GM18502 (cell line): Measurements from ENCODE around the gene CDK2.
A peak's percentile ranks its signal among the peaks of the same experiment; 100 is the strongest.
"Not testable (repeated sequence)": the region's sequence is repeated elsewhere in the genome, so short reads cannot be mapped to it uniquely, and the experiment has no call there.

Experiments
- ATAC-seq: cut with Tn5 transposase; IDR thresholded peaks from one replicate; pipeline ENCODE4 v1.9.1; 2021; ENCODE audit warnings: mild to moderate bottlenecking; ENCODE audit not compliant: unreplicated experiment, poor library complexity

The CDK2 gene

DNA sequence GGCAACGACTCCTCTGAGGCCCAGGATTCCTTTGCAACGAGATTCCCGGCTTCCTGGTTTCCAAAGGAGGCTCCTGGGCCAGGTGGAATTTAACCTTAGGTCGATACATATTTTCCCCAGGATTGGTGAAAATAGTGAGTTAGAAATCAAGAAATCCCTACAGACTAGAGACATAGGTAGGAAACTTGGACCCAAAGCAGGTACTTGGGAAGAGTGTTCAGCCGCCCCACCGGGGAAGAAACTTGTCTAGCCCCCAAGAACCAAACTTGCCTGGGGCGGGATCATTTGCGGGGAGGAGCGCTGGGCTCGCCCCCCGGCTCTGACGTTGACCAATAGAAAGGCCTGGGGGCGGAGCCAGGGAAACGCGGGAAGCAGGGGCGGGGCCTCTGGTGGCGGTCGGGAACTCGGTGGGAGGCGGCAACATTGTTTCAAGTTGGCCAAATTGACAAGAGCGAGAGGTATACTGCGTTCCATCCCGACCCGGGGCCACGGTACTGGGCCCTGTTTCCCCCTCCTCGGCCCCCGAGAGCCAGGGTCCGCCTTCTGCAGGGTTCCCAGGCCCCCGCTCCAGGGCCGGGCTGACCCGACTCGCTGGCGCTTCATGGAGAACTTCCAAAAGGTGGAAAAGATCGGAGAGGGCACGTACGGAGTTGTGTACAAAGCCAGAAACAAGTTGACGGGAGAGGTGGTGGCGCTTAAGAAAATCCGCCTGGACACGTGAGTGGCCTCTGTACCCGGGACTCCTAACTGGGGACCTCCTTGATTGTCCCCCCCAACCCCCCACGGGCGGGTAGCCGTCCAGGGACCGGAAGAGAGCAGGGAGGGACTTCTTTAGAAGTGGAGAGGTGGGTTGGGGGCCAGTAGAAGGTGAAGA is at the start of gene CDK2:
Gene CDK2 (plus strand): TSS at position 423 of the 874 bp plus-strand sequence. CDS start 179 bp downstream, at position 602.
- ATAC-seq, result peak; percentile 93

- not testable (repeated sequence) for ATAC-seq
These were observed 47.6 kb upstream of the CDK2 start for GRCh38 chr12:55919032-55919431.

GRCh38 chr12:55922126-55922525 is 44.5 kb upstream of the CDK2 start:
- ATAC-seq, result no peak

- not testable (repeated sequence) for ATAC-seq
These were observed 43.0 kb upstream of the CDK2 start for GRCh38 chr12:55923648-55924047.

DNA sequence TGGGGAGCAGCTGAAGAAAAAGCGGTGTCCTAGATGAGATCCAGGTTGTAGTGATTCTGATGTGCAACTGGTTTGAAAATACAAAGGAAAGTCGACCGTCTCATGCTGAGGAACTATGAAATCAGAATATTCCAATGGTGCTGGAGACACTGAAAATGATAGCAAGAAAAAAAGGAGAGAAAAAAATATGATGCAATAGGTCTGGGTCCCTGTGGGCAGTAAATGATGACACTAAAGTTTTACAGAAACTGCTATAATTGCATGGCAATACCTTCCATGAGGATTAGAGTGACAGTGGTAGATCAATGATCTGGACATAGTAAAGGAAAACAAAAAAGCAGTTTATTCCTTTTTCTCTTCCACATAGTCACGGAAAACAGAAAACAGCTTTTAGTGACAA is 41.3 kb upstream of the CDK2 start:
- ATAC-seq, result no peak

DNA sequence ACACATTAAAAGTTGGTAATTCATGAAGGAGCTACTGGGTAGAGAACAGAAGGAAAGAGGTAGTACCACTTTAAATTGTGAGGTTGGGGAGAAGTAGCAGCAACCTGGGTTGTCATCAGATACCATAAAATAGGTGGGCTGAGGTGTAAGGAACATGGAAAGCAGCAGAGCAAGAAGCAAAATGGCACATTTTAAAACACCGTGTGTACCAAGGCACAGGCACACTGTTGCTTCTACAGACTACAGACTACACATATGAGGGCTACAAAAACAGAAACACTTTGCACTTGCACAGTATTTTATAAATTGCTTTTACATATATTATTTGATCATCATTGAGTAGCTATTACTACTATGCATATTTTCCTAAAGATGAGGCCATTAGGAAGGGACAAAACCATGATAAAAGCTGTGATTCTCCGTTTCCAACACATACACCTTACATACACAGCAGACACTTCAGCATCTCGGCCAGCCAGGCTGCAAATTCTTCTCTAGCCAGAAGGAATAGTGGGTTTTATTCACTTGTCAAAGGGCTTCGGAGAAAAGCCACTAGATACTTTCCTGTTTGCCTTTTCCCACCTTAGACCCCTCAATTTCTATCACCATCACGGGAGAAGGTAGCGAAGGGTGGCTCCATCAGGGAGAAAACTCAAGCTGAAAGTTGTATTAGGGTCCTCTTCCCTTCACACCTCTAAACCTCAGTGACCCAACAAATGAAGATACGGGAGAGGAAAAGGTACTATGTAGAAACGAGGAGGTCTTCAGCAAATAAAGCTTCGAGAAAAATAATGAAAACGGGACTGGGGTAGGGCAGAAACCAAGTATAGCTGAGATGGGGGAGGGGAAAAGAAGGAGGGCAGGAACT is 40.5 kb upstream of the CDK2 start:
- ATAC-seq, result no peak

DNA sequence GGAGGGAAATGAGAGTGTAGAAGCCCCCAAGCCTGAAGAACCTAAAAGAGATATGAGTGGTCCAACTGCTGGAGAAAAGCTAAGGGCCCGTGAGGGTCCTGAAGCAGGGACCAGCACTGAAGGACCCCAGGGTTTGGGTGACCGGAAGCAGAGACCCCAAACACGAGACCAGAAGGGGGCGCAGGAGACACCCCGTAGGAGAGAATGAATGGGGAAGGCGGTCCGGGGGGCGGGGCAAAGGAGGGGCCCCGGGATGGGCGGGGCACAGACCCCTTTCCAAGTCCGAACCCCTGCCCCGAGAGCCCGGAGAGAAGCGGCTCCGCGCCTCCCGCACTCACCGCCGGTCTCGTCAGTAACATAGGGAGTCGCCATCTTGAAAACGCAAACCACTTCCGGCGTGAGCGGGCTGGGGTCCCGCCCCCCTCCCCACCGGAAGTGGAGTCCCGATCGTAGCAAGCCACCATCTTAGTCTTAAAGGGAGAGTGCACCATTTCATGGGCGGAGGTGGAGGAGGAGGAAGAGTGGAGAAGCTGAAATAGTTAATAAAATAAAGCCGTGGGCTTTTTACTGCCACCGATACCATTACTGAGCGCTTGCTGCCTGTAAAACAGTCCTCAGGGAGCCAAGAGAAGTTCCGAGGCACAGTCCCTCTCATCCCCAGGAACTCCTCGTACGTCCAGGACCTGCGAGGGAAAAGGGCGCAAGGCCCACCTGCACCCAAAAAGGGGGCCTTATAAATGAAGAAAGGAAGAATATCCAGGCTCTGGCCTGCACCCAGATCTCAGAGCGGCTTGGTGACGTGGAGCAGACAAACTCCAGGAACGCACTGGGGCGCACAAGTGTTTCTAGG is 39.7 kb upstream of the CDK2 start:
- ATAC-seq, result peak; percentile 54

GRCh38 chr12:55927588-55928502 is 38.8 kb upstream of the CDK2 start, which contains the start of gene PYM1:
Gene PYM1, minus strand, starts transcription at chr12:55927894. Its CDS starts 133 bp downstream, at chr12:55927761.
- ATAC-seq, result peak; percentile 35

GRCh38 chr12:55929306-55929791 is 37.3 kb upstream of the CDK2 start:
- ATAC-seq, result peak; percentile 45

DNA sequence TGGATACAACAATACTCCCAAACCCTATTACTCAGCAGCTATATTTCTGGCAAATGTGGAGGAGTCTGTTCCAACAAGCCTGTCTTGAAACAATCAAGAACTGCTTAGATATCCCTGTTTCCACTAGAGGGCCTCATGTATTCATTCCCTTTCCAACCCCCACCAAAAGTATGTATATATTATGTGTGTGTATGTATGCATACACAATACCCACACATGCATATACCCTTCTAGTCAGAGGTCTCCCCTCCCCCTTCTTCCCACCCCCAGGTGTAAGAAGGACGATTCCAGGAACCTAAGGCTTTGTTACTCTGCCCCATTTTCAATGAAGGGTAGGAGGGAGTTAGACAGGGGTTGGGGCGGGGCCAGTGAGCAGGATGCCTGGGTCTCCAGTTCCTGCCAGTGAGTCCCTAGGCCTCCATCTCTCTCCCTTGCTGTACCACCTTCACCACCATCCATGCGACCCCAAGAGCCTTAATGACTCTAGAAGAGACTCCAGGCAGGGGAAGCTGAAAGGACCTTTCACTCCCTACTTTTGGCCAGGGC is 35.8 kb upstream of the CDK2 start, which contains the start of gene DGKA:
Gene DGKA (plus strand): TSS at position 392 of the 546 bp plus-strand sequence. CDS start 5,342 bp downstream, outside the sequence.
- ATAC-seq, result no peak

DNA sequence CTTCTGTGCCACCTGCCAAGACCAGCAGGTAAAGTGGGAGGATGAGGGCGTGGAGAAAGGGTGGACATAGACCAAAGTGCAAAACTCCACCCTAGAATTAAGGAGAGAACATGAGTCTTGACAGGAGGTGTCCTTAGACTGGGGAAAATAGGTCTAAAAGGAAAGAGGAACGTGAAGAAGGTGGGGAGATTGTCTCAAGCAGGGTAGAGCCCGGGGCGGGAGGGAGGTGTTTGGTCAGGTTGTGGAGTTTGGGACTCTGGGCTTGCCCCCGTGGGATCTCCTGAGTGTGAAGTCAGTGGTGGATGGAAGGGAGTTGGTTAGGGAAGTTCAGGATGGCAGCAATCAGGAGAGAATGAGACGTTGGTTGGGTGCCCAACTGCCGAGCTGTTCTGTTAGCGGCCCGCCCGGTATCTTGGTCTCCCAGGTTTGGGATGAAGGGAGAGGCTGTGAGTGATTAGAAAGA is 35.3 kb upstream of the CDK2 start:
- no peak for ATAC-seq

- ATAC-seq, result no peak
These were observed 34.7 kb upstream of the CDK2 start for GRCh38 chr12:55931780-55932550.

DNA sequence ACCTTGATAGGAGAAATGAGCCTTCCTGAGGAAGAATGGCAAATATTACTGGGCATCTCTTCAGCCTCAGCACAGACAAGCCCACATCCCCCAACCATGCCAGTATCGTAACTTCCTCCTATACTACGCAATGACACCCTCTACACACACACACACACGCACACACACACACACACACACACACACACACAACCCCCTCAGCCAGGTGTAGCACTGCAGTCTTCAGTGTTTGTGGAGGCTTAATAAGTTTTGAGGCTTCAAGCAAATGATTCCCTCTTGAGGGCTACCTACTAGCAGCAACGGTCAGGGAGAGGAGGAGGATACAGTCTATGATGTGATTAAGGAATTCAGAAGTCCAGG is 34.1 kb upstream of the CDK2 start:
- no peak for ATAC-seq

DNA sequence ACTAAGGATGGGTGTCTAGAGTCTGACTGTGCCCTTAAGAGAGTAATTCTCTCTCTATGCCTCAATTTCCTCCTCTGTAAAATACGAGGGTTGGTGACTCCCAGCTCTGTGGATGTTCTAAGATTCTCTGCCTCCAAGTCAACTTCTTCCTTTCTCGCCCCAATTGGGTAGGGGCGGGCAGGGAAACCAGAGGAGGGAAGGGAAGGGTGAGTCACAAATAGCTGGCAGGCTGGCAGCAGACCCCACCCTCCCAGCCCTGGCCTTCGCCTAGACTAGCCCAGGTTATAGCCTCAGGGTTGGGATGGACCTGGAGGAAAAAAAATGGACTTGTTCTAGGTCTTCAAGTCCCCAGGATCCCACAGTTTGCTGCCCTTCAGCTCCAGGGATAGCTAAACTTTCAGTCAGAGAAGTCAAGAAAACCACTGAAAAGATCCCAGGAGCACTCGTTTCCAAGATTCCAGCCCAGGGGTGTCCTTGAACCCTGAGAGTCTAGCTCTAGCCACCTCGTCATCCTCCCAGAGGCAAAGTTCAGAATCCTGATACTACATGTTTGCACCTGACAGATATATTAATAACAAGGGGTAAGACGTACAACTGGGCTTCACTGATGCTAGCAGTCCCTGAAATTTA is 33.3 kb upstream of the CDK2 start:
- ATAC-seq, result no peak

DNA sequence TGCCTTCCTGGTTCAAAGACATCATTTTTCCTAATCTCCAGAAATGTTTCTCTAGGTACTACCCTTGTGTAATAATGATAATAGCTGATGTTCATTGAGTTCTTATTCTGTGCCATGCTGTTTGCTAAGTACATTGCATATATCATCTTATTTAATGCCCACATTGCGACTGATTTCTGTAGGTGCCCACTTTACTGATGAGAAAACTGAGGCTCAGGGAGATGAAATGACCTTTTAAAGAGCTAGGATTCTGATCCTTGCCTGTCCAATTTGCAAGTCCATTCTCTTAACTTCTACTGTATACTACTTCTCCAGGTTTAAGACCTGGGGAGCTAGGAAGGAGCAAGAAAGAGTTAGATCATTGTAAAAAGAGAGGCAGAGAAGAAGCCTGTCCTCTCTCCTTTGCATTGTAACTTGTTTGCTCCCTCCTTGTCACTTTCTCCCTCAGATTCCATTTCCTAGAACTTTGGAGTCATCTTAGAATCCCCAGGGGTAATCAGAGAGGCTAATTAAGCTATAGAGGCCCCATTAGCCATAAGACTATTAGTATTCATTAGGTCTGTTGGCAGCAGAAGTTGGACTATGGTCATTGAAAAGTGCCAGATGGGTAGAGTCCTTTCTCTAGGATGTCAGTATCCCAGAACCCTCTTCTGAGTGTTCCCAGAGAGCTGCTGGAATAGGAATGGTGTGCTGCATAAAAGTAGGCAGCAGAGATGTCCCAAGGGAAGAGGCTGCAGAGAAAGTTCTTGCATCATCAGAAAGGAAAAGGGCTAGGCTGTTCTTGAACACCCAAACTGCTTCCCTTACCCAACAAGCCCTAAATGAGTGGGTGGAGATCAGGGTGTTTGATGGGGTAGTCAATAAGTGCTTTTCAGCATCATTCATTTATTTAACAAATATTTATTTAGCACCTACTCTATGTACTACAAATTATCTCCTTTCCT is 32.6 kb upstream of the CDK2 start:
- no peak for ATAC-seq

GRCh38 chr12:55934773-55935172 is 31.9 kb upstream of the CDK2 start:
- no peak for ATAC-seq
